AG20443 (cell line): ENCODE data around the gene GRXCR2.
"Not testable (repeated sequence)": the region's sequence is repeated elsewhere in the genome, so short reads cannot be mapped to it uniquely, and the experiment has no call there.

Source experiments
- DNase-seq: peaks from one replicate; pipeline ENCODE4 v3.0.0; 2012; ENCODE audit warnings: low spot score, mixed read lengths

Gene GRXCR2

GRCh38 chr5:145887217-145887616 lies 14.4 kb upstream of the GRXCR2 start:
- DNase-seq = no peak

DNA sequence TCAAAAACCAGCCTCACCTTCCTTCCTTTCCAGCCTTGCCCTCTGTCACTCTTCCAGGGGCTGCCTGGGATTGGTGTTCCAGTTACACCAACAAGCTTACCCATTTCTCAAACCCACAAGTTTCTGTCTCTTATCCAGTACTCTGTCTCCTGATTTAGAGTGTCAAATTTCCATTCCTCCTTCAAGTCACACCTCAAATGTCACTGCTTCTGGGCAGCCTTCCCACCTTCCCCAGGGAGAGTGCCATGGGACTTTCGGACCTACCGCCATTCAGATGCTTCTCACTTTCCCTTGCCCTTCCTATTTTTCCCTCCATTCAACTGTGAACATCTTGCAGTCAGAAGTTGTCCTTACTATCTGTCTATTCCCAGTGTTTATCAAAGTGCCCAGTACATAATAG lies 2.0 kb upstream of the GRXCR2 start:
- no peak for DNase-seq

GRCh38 chr5:145872486-145872885 lies 328 bp downstream of the GRXCR2 start:
- no peak for DNase-seq

GRCh38 chr5:145869753-145870152 lies 3.1 kb downstream of the GRXCR2 start:
- DNase-seq = no peak

DNA sequence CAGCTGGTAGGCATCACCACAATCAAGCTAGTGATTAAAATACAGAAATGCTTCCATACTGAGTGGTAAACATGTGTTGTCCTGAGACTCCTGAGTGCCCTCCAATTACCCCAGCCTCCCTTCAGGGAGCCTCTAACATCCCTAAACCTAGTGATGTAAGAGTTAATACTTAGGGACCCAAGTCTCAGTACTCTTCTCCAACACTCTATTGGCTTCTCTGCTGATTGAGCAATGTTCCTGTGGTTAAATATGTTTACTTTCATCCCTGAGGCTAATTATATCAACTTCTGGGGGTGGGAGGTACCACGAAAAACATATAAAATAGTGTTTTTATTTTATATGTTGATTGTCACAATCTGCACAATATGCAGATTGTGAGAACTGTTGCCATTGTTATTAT lies 5.0 kb downstream of the GRXCR2 start:
- DNase-seq = no peak

- DNase-seq = not testable (repeated sequence)
Observed at GRCh38 chr5:145864432-145864831, 8.4 kb downstream of the GRXCR2 start.

- no peak for DNase-seq
Observed at GRCh38 chr5:145863003-145863402, 9.8 kb downstream of the GRXCR2 start.

- no peak for DNase-seq
Observed at GRCh38 chr5:145859897-145860296, 12.9 kb downstream of the GRXCR2 start.

DNA sequence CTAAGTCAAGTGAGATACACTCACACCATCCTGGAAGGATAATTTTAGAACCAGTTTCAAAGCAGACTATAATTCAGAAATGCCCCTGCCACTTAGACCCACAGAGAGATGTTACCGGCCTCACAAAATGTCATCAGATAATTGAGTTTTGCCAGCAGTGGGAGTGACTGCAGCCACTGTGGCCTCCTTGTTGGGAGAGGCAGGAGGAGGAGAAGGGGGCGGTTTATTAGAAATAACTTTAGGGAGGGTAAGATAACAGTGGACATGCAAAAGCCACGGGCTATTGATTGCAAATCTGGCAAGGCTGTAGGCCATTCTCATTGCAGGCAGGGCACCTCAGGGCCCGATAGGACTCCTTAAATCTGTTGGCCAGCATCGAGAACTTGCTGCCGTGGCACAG lies 13.4 kb downstream of the GRXCR2 start:
- no peak for DNase-seq

- peak; percentile 10 for DNase-seq
Observed at GRCh38 chr5:145858959-145859358, 13.9 kb downstream of the GRXCR2 start.

DNA sequence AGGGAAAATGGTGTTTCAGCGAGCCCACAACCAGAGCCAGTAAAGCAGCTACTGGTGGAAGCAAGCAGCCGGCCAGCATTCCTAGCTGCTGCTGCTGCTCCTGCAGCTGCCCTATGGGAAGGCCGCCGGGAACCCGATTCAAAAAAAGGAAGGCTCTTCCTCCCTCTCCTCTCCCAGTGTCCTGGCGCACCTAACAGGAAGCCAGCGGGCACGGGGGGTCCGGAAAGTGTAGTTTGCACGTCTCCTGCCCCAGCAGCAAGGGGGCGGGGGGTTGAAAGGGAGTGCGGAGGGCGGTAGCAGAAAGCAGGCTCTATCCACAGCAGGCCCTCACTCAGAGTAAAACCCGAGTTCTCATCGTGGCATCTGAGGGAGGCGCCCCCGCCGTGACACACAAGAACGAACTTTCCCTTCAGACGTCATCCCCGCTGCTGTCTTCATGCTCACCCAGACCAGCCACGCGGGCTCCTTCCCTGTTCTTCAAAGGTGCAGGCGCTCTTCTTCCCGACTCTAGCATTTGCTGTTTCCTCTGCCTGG lies 16.5 kb downstream of the GRXCR2 start:
- DNase-seq = peak; percentile 72

DNA sequence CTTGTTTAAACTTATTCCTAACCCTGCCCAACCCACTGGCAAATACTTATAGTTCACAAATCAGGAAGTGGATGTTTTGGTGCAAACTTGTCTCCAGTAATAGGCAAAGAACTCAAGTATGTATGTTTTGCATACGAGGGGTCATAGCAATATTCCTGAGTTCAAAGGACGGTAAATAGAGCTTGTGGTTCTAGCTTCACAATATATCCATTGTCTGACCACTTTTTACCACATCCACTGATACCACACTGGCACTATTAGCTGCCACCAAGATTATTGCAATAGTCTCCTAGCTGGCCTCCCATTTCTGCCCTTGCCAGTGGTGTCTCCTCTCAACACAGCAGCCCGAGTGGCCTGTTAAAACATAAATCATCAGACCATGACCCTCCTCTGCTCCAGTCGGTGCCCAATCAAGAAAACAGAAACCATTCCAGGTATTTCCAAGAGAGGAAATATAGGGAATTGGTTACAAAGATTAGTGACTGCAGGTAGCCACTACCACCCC lies 17.0 kb downstream of the GRXCR2 start:
- peak; percentile 9 for DNase-seq

DNA sequence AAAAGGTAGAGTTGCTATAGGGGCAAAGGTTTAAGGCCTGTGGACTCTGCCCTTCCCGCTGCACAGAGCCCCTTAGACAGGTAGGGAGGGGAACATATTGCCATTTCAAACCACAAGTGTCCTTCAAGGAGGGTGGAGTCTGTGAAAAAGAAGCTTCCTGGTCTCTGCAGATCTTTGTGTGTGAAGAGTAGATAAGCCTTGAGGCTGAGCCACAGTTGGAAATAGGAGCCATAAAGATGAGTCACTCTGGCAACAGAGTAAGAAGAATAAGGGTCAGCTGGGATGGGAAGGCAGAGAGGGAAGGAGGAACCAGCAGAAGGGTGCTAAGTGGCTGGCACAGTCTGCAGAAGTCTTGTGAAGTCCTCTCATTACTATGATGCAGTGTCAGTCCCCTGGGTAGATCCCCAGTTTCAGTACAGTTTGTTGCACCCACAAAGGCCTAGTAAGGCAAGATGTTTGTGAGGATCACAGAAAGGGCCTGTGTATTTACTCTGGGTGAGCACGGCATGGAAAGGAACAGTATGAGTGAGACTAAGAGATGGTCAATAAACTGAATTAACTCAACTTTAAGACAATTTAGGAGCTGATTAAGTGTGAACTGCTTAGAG lies 18.1 kb downstream of the GRXCR2 start:
- DNase-seq = peak; percentile 71

DNA sequence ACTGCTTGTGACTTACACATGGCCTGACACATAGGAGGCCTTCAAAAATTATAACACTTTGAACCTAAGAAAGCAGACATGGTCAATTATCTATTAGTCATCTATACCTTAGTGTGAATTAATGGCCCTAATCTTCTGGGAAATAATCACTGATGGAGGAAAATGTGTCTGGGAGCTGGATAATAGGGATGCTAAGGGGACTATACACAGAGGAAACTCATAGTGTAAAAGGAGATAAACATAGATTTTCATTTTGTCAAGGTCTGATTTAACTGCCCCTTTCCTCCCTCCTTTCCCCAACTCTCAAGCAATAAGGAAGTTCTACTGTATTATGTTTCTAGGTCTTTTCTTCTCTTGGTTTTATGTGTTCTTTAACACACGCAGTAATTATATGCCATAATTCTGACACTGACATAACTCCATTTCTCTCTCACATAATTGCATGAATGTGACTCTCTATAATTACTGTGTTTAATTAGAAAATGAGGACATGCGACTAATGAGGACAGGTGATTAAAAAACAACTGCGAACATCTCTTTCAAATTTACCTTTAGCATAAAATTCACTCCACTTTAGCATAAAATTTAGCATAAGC lies 18.9 kb downstream of the GRXCR2 start:
- no peak for DNase-seq

- DNase-seq = no peak
Observed at GRCh38 chr5:145852990-145853389, 19.8 kb downstream of the GRXCR2 start.

- DNase-seq = no peak
Observed at GRCh38 chr5:145848854-145849253, 24.0 kb downstream of the GRXCR2 start.

DNA sequence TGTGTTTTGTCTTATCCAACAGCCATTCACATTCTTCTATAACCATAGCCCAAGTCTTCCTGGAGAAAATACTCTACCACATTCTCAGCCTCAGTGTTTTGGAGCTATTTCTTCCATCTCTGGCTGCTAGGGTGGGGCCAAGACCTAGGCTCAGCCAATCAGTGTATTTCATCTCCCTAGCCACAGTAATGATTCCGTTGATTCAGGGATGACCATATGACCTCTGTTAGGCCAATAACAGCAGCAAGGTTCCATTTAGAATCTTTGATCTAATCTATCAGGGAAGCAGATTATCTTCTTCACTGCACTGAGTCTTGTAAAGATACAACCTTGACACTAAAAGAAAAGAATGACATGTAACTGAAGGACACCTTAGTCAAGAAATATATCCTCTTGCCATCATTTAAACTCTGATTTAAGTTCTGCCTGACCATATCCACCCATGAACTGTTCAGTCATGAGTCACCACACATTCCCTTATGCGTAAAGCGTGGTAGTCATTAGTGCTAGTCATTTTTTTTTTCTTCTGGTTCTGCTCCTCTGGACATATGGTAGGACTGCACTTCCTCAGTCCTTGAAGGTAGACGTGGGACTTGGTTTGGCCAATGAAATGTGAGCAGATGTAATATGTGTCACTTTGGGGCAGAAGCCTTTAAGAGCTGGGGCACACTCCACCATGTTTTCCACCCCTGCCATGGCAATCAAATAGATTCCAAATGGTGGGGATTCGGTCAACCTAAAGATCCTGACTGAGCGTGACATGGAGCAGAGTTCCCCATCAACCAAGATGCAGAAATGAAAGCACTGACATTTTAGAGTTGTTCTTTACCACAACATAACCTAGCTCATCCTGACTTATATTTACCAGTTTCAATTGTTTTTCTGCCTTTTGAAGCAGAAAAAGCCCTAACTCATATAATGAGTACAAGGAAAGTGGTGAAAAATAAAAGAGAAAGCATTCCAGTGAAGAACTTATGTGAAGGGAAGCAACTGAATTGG lies 25.0 kb downstream of the GRXCR2 start:
- DNase-seq = peak; percentile 79

- no peak for DNase-seq
Observed at GRCh38 chr5:145846081-145846480, 26.7 kb downstream of the GRXCR2 start.

- DNase-seq = no peak
Observed at GRCh38 chr5:145841299-145841698, 31.5 kb downstream of the GRXCR2 start.

DNA sequence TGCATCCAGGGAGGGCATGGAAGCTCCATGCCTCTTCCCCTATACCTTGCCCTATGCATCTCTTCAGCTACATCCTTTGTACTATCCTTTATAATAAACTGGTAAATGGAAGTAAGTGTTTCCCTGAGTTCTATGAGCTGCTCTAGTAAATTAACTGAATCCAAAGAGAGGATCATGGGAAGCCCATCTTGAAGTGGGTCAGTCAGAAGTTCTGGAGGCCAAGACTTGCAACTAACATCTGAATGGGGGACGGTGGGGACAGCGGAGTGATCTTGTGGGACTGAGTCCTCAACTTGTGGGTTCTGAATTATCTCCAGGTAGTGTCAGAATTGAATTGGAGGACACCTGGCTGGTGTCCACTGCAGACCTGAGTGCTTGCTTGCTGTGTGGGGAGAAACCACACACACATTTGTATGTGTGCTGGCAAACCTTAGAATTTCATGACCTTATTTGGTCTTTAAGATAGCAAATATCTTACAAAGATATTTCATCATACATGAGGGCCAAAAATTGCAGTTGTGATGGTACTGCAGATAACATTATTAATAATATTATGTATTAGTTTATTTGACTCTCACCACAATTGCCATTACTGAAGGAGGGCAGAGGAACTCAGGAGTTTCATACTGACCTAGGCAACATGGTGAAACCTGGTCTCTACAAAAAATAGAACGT lies 32.2 kb downstream of the GRXCR2 start:
- no peak for DNase-seq

DNA sequence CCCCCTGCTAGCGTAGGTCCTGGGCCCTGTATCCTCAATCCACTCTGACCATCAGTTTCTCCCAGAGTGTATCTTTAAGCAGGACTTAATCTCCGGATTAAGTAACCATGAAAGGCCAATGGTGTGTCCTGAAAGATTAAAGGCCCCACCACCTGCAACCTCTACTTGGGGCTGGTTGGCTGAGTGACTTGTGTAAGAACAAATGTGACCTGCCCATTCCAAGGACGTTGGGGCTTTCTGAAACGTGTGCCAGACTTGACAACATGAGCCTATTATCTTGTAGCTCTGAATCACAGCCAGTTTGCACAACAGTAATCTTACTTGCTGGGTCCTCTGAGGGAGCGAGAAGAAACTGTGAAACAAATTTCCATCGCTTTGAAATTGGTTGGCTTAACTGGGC lies 34.5 kb downstream of the GRXCR2 start:
- DNase-seq = no peak

GRCh38 chr5:145836241-145836640 lies 36.6 kb downstream of the GRXCR2 start:
- not testable (repeated sequence) for DNase-seq
